K562 (cell line): ENCODE results near the gene TEAD4. TPM values are rescaled to one million over a fixed set of nuclear protein-coding genes. Genes with fewer than 3 reads are reported as not detected.

Source experiments
- ATAC-seq: fragments of 200-7000 bp; cut with Tn5 transposase; 3 replicates; pipeline ENCODE4 v1.9.1; 2020; ENCODE audit warnings: moderate library complexity
- BruUV-seq: library from RNA; stranded (reverse); fragments of 400-500 nt; replicated peaks from 2 replicates; lab custom pipeline; 2021; lab: Mats Ljungman, UMichigan
- CTCF ChIA-PET: fragments of 300-600 bp; formaldehyde crosslinking; extraction: SDS; loops from one replicate; lab custom pipeline; 2021; ENCODE audit warnings: low intra/inter-chr PET ratio; lab: Yijun Ruan, JAX
- POLR2A ChIA-PET: fragments of 300-600, 350-650 bp; sonication (Branson Sonifier 250); formaldehyde crosslinking; extraction: SDS; loops from one replicate; lab custom pipeline; 2021; ENCODE audit warnings: antibody characterized with exemption, inconsistent platforms; lab: Yijun Ruan, JAX
- DNase-seq, 4 experiments: peaks; one replicate each; pipeline versions ENCODE4 v3.0.0 to v3.0.0-alpha.2; 2011 to 2018; ENCODE audit warnings: low spot score in 3 of 4, mixed read lengths in 3 of 4; ENCODE audit errors: extremely low read depth in 1 of 4
- FAIRE-seq: peaks from 2 replicates; lab custom pipeline; 2011; peaks lifted over from hg19 to GRCh38; lab: Jason Lieb, UNC
- H2AFZ ChIP-seq: 2 replicates; pipeline ENCODE4 v1.6.0; 2011; ENCODE audit warnings: low read depth, low read length, control low read depth, inconsistent platforms
- H3K27ac ChIP-seq: fragments of 200-600 bp; 3 replicates; pipeline ENCODE4 v1.8.0; 2011; ENCODE audit warnings: low read depth, mild to moderate bottlenecking, control low read depth, inconsistent platforms, low read length, moderate library complexity, mixed read lengths; ENCODE audit errors: extremely low read depth
- H3K27me3 ChIP-seq, 2 experiments: fragments of 300-600 bp in 1 of 2; 2 replicates in 1 of 2; 3 replicates in 1 of 2; pipeline versions ENCODE4 v1.6.0 to v1.8.0; 2011; ENCODE audit warnings: inconsistent platforms in 2 of 2, low read length in 2 of 2, mild to moderate bottlenecking in 1 of 2, mixed read lengths in 1 of 2, moderate library complexity in 1 of 2; ENCODE audit not compliant: control insufficient read depth in 2 of 2, insufficient read depth in 2 of 2
- H3K36me3 ChIP-seq: fragments of 300-600 bp; 3 replicates; pipeline ENCODE4 v1.8.0; 2011; ENCODE audit warnings: mild to moderate bottlenecking, low read length, inconsistent platforms; ENCODE audit not compliant: control insufficient read depth, insufficient read depth
- H3K4me1 ChIP-seq, 2 experiments: fragments of 200-600 bp in 1 of 2; replicated peaks in 1 of 2; 2 replicates in 1 of 2; 3 replicates in 1 of 2; pipeline versions ENCODE4 v1.5.1 to v1.8.0; 2011; ENCODE audit warnings: inconsistent platforms in 2 of 2, low read length in 2 of 2, mild to moderate bottlenecking in 1 of 2, mixed read lengths in 1 of 2, moderate library complexity in 1 of 2; ENCODE audit not compliant: control insufficient read depth in 2 of 2, insufficient read depth in 2 of 2
- H3K4me2 ChIP-seq: 2 replicates; pipeline ENCODE4 v1.6.1; 2011; ENCODE audit warnings: low read length, control low read depth, inconsistent platforms, mixed read lengths; ENCODE audit not compliant: insufficient read depth
- H3K4me3 ChIP-seq: fragments of 200-600 bp; sonication (generic), shearing (Covaris generic); 2 replicates; pipeline ENCODE4 v1.5.1; 2016; ENCODE audit warnings: control low read depth, inconsistent platforms
- H3K79me2 ChIP-seq: fragments of 200-600 bp; 3 replicates; pipeline ENCODE4 v1.8.0; 2011; ENCODE audit warnings: low read length, inconsistent platforms; ENCODE audit not compliant: control insufficient read depth, insufficient read depth
- H3K9ac ChIP-seq, 2 experiments: 2 replicates each; pipeline versions ENCODE4 v1.6.0 to v1.6.1; 2011; ENCODE audit warnings: low read depth in 2 of 2, low read length in 2 of 2, control low read depth in 1 of 2, inconsistent platforms in 1 of 2, mild to moderate bottlenecking in 1 of 2, mixed read lengths in 1 of 2; ENCODE audit not compliant: insufficient read depth in 1 of 2
- H3K9me1 ChIP-seq: one replicate; pipeline ENCODE4 v1.6.0; 2011; ENCODE audit warnings: inconsistent platforms, mild to moderate bottlenecking, low read length, moderate library complexity; ENCODE audit not compliant: control insufficient read depth, insufficient read depth
- H3K9me3 ChIP-seq: replicated peaks from 2 replicates; pipeline ENCODE4 v1.5.1; 2011; ENCODE audit warnings: low read depth, low read length, inconsistent platforms; ENCODE audit not compliant: control insufficient read depth, insufficient read depth
- H4K20me1 ChIP-seq: replicated peaks from 2 replicates; pipeline ENCODE4 v1.6.1; 2011; ENCODE audit warnings: low read length, inconsistent platforms, mixed read lengths; ENCODE audit not compliant: control insufficient read depth, insufficient read depth
- PHF21A ChIP-seq: fragments of 450-650 bp; IDR thresholded peaks from 2 replicates; pipeline ENCODE4 v1.6.1; 2017; ENCODE audit warnings: low read depth, borderline replicate concordance
- WGBS: fragments of 100-300 bp; shearing (Covaris generic); methylation state at CpG from one replicate; pipeline ENCODE4 v1.1.6; 2016; ENCODE audit warnings: low coverage, mixed read lengths; ENCODE audit not compliant: insufficient coverage; ENCODE audit errors: missing lambda C conversion rate; 5-methylcytosine and 5-hydroxymethylcytosine counted together
- in situ Hi-C: fragments of 300-500 bp; cut with MboI; formaldehyde crosslinking; loops from 4 replicates; pipeline ENCODE4 v1.15.0; 2018; ENCODE audit warnings: inconsistent platforms, mixed read lengths
- intact Hi-C: fragments of 100-400 bp; cut with micrococcal nuclease; formaldehyde crosslinking; loops from 2 replicates; pipeline ENCODE4 v1.14.2; 2022
- polyA plus RNA-seq, 8 experiments: library from polyadenylated mRNA; depleted of rRNA in 4 of 8; stranded (reverse) in 5 of 8; unstranded in 3 of 8; fragments of >200 nt; fragmentation: Nextera tagmentation in 2 of 8; fragmentation: Illumina TruSeq in 1 of 8; extraction: Ambion mirVana in 2 of 8; extraction: Trizol in 1 of 8; gene quantifications; 2 replicates each; pipeline versions ENCODE4 v1.2.1 to v1.2.3, GENCODE V29; 2011 to 2014; ENCODE audit warnings: inconsistent platforms in 1 of 8, missing spikeins in 1 of 8
- total RNA-seq, 7 experiments: library from RNA; depleted of rRNA in 6 of 7; stranded (reverse); fragments of >200 nt in 6 of 7; fragmentation: Illumina TruSeq in 2 of 7; extraction: Trizol in 2 of 7; gene quantifications; 2 replicates each; pipeline versions ENCODE4 v1.2.1 to v1.2.3, GENCODE V29; 2011 to 2021; ENCODE audit warnings: low replicate concordance in 1 of 7
- TF ChIP-seq, protein P1 (sequence below): sonication (generic); formaldehyde crosslinking; IDR thresholded peaks from 2 replicates; pipeline ENCODE4 v1.4.0; 2020; ENCODE audit warnings: mild to moderate bottlenecking, missing genetic modification reagents
- TF ChIP-seq, protein P2 (sequence below): fragments of 250-450 bp; sonication (Bioruptor Pico); IDR thresholded peaks from 2 replicates; pipeline ENCODE4 v1.8.0; 2021; ENCODE audit warnings: moderate library complexity, mild to moderate bottlenecking, inconsistent platforms

The TEAD4 gene
- total and polyA plus RNA-seq, 9 of the 15 experiments (the other 6 are each of a cell fraction or from before 2014, with no cell fraction given): 0.82 to 40.0 (median 17.0) TPM

DNA sequence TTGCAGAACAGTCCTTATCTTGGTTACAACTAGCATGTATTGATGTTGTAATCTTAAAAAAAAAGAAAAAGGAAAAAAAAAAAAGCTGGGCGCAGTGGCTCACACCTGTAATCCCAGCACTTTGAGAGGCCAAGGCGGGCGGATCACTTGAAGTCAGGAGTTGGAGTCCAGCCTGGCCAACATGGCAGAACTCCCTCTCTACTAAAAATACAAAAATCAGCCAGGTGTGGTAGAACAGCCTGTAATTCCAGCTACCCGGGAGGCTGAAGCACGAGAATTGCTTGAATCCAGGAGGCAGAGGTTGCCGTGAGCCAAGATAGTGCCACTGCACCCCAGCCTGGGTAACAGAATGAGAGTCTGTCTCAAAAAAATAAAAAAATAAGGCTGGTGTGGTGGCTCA lies 25.6 kb upstream of the TEAD4 start:
- ChIA-PET CTCF (no interaction called here), POLR2A (no interaction called here)
- Histone ChIP-seq H3K4me2 (no peak overlapping the region), H3K4me3 (no peak overlapping the region), H3K36me3 (peaks cover 8% of the 10 kb centered on the region; the same call in 1 of the 3 replicates), H3K9ac (no peak overlapping the region), H2AFZ (no peak overlapping the region), H3K27ac (no peak overlapping the region), H3K27me3 (no peaks in the 10 kb centered on the region), H3K79me2 (no peaks in the 10 kb centered on the region), H3K9me1 (no peaks in the 10 kb centered on the region), H3K9me3 (no peaks in the 10 kb centered on the region), H4K20me1 (no peaks in the 10 kb centered on the region), H3K4me1 (no peaks in the 10 kb centered on the region)
- no peak for ATAC-seq
- intact Hi-C loops: no loop called here
- in situ Hi-C loops: no loop called here
- FAIRE-seq: no peak
- TF ChIP-seq, protein P1, sequence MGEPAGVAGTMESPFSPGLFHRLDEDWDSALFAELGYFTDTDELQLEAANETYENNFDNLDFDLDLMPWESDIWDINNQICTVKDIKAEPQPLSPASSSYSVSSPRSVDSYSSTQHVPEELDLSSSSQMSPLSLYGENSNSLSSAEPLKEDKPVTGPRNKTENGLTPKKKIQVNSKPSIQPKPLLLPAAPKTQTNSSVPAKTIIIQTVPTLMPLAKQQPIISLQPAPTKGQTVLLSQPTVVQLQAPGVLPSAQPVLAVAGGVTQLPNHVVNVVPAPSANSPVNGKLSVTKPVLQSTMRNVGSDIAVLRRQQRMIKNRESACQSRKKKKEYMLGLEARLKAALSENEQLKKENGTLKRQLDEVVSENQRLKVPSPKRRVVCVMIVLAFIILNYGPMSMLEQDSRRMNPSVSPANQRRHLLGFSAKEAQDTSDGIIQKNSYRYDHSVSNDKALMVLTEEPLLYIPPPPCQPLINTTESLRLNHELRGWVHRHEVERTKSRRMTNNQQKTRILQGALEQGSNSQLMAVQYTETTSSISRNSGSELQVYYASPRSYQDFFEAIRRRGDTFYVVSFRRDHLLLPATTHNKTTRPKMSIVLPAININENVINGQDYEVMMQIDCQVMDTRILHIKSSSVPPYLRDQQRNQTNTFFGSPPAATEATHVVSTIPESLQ (CRISPR knock-in tag): no peak
- TF ChIP-seq, protein P2, sequence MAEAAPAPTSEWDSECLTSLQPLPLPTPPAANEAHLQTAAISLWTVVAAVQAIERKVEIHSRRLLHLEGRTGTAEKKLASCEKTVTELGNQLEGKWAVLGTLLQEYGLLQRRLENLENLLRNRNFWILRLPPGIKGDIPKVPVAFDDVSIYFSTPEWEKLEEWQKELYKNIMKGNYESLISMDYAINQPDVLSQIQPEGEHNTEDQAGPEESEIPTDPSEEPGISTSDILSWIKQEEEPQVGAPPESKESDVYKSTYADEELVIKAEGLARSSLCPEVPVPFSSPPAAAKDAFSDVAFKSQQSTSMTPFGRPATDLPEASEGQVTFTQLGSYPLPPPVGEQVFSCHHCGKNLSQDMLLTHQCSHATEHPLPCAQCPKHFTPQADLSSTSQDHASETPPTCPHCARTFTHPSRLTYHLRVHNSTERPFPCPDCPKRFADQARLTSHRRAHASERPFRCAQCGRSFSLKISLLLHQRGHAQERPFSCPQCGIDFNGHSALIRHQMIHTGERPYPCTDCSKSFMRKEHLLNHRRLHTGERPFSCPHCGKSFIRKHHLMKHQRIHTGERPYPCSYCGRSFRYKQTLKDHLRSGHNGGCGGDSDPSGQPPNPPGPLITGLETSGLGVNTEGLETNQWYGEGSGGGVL (CRISPR knock-in tag): no peak
- no peak for TF ChIP-seq PHF21A
- no peak for DNase-seq
- BruUV-seq: no TSS peak
- 83% methylated on average over 1 of the region's 6 CpGs for WGBS
